GM12878 (cell line): Measurements from ENCODE around the gene NCKAP5L. TPM values are rescaled to one million over a fixed set of nuclear protein-coding genes. Genes with fewer than 3 reads are reported as not detected.
"Not testable (repeated sequence)": the region's sequence is repeated elsewhere in the genome, so short reads cannot be mapped to it uniquely, and the experiment has no call there.

ENCODE experiments used
- ATAC-seq: fragments of 200-7000 bp; cut with Tn5 transposase; 3 replicates; pipeline ENCODE4 v1.9.1; 2020; ENCODE audit warnings: mild to moderate bottlenecking, moderate library complexity
- BruUV-seq: library from RNA; stranded (reverse); fragments of 400-500 nt; replicated peaks from 2 replicates; lab custom pipeline; 2021; lab: Mats Ljungman, UMichigan
- CTCF ChIA-PET: fragments of 300-600 bp; sonication (Branson Sonifier 250); formaldehyde crosslinking; extraction: SDS; loops from one replicate; lab custom pipeline; 2021; ENCODE audit warnings: inconsistent platforms; lab: Yijun Ruan, JAX
- POLR2A ChIA-PET: fragments of 350-600 bp; formaldehyde crosslinking; extraction: SDS; loops from one replicate; lab custom pipeline; 2021; ENCODE audit warnings: inconsistent platforms; lab: Charles Lee
- RAD21 ChIA-PET: fragments of 300-600 bp; sonication (Branson Sonifier 250); formaldehyde crosslinking; loops from one replicate; lab custom pipeline; 2023; ENCODE audit warnings: antibody characterized with exemption; ENCODE audit not compliant: unreplicated experiment; lab: Charles Lee
- SMC1A ChIA-PET: fragments of 300-600 bp; sonication (Branson Sonifier 250); formaldehyde crosslinking; loops from one replicate; lab custom pipeline; 2023; ENCODE audit not compliant: unreplicated experiment, uncharacterized antibody; lab: Charles Lee
- DNase-seq: peaks from one replicate; pipeline ENCODE4 v3.0.0-alpha.2; 2011; ENCODE audit warnings: low read depth, low spot score
- FAIRE-seq: peaks from 3 replicates; lab custom pipeline; 2011; peaks lifted over from hg19 to GRCh38; lab: Jason Lieb, UNC
- H2AFZ ChIP-seq: 2 replicates; pipeline ENCODE4 v1.6.0; 2011; ENCODE audit warnings: low read depth, low read length, control low read depth; ENCODE audit not compliant: control insufficient read depth
- H3K27ac ChIP-seq: 2 replicates; pipeline ENCODE4 v1.5.1; 2011; ENCODE audit warnings: control low read depth; ENCODE audit not compliant: control insufficient read depth, insufficient read depth
- H3K27me3 ChIP-seq, 2 experiments: replicated peaks in 1 of 2; 2 replicates each; pipeline versions ENCODE4 v1.6.0 to v1.6.1; 2011; ENCODE audit warnings: low read length in 1 of 2; ENCODE audit not compliant: control insufficient read depth in 2 of 2, insufficient read depth in 2 of 2
- H3K36me3 ChIP-seq, 2 experiments: 2 replicates each; pipeline ENCODE4 v1.5.1; 2011; ENCODE audit warnings: low read length in 1 of 2; ENCODE audit not compliant: control insufficient read depth in 2 of 2, insufficient read depth in 2 of 2
- H3K4me1 ChIP-seq: 2 replicates; pipeline ENCODE4 v1.6.1; 2011; ENCODE audit warnings: mild to moderate bottlenecking, low read length, moderate library complexity, mixed read lengths; ENCODE audit not compliant: control insufficient read depth, insufficient read depth
- H3K4me2 ChIP-seq: 2 replicates; pipeline ENCODE4 v1.6.0; 2011; ENCODE audit warnings: control low read depth; ENCODE audit not compliant: control insufficient read depth, insufficient read depth
- H3K4me3 ChIP-seq: fragments of 200-600 bp; sonication (generic); 2 replicates; pipeline ENCODE4 v1.5.1; 2016
- H3K79me2 ChIP-seq: 2 replicates; pipeline ENCODE4 v1.6.0; 2011; ENCODE audit warnings: low read length; ENCODE audit not compliant: control insufficient read depth, insufficient read depth
- H3K9ac ChIP-seq: 2 replicates; pipeline ENCODE4 v1.8.0; 2011; ENCODE audit warnings: low read length, control low read depth, mixed read lengths; ENCODE audit not compliant: control insufficient read depth, insufficient read depth
- H3K9me3 ChIP-seq: replicated peaks from 3 replicates; pipeline ENCODE4 v1.5.1; 2011; ENCODE audit warnings: mild to moderate bottlenecking, low read length; ENCODE audit not compliant: control insufficient read depth, insufficient read depth
- H4K20me1 ChIP-seq: 2 replicates; pipeline ENCODE4 v1.6.0; 2011; ENCODE audit not compliant: control insufficient read depth, insufficient read depth
- DPF2 ChIP-seq: fragments of 450-650 bp; IDR thresholded peaks from 2 replicates; pipeline ENCODE4 v1.6.1; 2017; ENCODE audit warnings: mild to moderate bottlenecking
- NFYA ChIP-seq: IDR thresholded peaks from 2 replicates; pipeline ENCODE4 v1.6.1; 2011; ENCODE audit warnings: low read depth, mild to moderate bottlenecking, low read length, improper control_type of control experiment, borderline replicate concordance
- POU2F2 ChIP-seq: IDR thresholded peaks from 3 replicates; pipeline ENCODE4 v1.6.1; 2011; ENCODE audit warnings: low read depth, mild to moderate bottlenecking, low read length, borderline replicate concordance
- SIN3A ChIP-seq: IDR thresholded peaks from 2 replicates; pipeline ENCODE4 v1.6.1; 2012; ENCODE audit warnings: low read depth, low read length, improper control_type of control experiment
- SUPT20H ChIP-seq: IDR thresholded peaks from 2 replicates; pipeline ENCODE4 v1.6.1; 2011; ENCODE audit warnings: low read depth, mild to moderate bottlenecking, low read length, moderate library complexity, borderline replicate concordance; ENCODE audit not compliant: control insufficient read depth
- SUZ12 ChIP-seq: fragments of 200-600 bp; sonication (generic); IDR thresholded peaks from one replicate; pipeline ENCODE4 v1.6.1; 2018; ENCODE audit warnings: antibody characterized with exemption, mild to moderate bottlenecking; ENCODE audit not compliant: unreplicated experiment
- WGBS: methylation state at CpG from one replicate; pipeline ENCODE4 v1.1.6; 2016; ENCODE audit warnings: low lambda C conversion rate; ENCODE audit not compliant: insufficient replicate concordance, insufficient coverage; ENCODE audit errors: missing lambda C conversion rate; 5-methylcytosine and 5-hydroxymethylcytosine counted together
- in situ Hi-C: fragments of 300-500 bp; cut with MboI; formaldehyde crosslinking; loops from 9 replicates; pipeline ENCODE4 v1.14.3; 2018; ENCODE audit warnings: mixed read lengths
- intact Hi-C: fragments of 100-400 bp; cut with micrococcal nuclease; formaldehyde crosslinking; loops from one replicate; pipeline ENCODE4 v1.14.2; 2022; ENCODE audit not compliant: unreplicated experiment
- polyA plus RNA-seq, 11 experiments: library from polyadenylated mRNA; depleted of rRNA in 4 of 11; unstranded in 6 of 11; stranded (reverse) in 5 of 11; fragments of >200 nt; fragmentation: Nextera tagmentation in 4 of 11; fragmentation: Illumina TruSeq in 1 of 11; extraction: Ambion mirVana in 4 of 11; extraction: Trizol in 1 of 11; gene quantifications; 1 replicate in 1 of 11; 2 replicates in 10 of 11; pipeline versions ENCODE4 v1.2.1 to v1.2.3, GENCODE V29; 2011 to 2016; ENCODE audit warnings: inconsistent platforms in 2 of 11, missing spikeins in 2 of 11, low read depth in 1 of 11
- total RNA-seq, 4 experiments: library from RNA; depleted of rRNA in 3 of 4; stranded (reverse); fragments of >200 nt in 3 of 4; fragmentation: Illumina TruSeq in 1 of 4; extraction: Trizol in 1 of 4; gene quantifications; 2 replicates each; pipeline versions ENCODE4 v1.2.1 to v1.2.3, GENCODE V29; 2013 to 2021
- TF ChIP-seq, protein P1 (sequence below): fragments of 450-650 bp; formaldehyde crosslinking; IDR thresholded peaks from 2 replicates; pipeline ENCODE4 v1.5.0; 2022; ENCODE audit warnings: mild to moderate bottlenecking, missing genetic modification characterization

The NCKAP5L gene
- total and polyA plus RNA-seq, 10 of the 15 experiments (the other 5 are each of a cell fraction or from before 2014, with no cell fraction given) = 0.03 to 15.8 (median 4.4) TPM

DNA sequence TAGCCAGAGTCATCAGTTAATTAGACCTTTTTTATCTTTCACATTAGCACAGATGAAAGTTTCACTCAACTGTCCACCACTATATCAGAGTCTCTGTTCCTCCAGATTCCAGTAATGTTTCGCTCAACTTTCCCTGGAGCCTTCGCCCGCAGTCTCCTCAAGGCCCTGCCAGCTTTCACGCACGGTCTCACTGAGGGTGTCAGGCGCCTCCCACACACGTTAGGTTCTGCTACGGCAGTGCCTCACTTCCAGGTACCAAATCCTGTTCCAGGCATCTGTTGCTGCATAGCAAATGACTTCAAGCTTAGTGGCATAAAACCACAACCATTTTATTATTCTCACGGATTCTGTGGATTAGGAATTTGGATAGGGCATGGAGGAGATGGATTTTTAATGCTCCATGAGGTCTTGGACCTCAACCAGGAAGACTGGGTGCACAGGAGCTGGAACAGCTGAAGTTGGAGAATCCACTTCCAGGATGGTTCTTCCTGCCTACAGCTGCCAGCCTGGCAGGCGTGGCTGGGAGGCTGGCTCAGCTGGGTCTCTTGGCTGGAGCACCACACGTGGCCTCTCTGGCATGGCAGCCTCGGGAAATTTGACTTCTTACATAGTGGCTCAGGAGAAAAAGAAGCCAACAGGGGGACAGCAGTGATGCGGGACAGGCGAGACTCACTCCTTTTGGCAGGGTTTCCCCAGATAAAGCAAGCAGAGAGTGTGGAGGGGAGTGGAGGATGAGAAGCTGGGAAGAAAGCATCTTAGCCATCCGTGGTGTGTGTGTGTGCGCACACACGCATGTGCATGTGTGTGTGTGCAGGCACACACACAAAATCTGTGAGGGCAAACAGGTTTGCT lies 36.0 kb upstream of the NCKAP5L start:
- Histone ChIP-seq H3K36me3 (no peaks in the 10 kb centered on the region), H4K20me1 (0 out of 2 replicates have a peak, but pooled peaks cover 2% of the 10 kb centered on the region), H2AFZ (no peak overlapping the region), H3K4me1 (no peaks in the 10 kb centered on the region), H3K9ac (no peak overlapping the region), H3K79me2 (no peaks in the 10 kb centered on the region), H3K4me2 (no peak overlapping the region), H3K27ac (no peak overlapping the region), H3K4me3 (no peak overlapping the region), H3K27me3 (no peaks in the 10 kb centered on the region; a peak in 1 of 4 replicates), H3K9me3 (no peaks in the 10 kb centered on the region)
- no peak for DNase-seq
- SMC1A ChIA-PET = no interaction called here
- ATAC-seq = no peak
- intact Hi-C loops (loop anchor here (10.0 kb wide), 1 partner anchor 191 kb away; the partner anchor contains the start of gene ASIC1), in situ Hi-C loops (no loop called here)
- RAD21 ChIA-PET = no interaction called here
- WGBS = 46% methylated on average over 17 of the region's 17 CpGs
- no peak for FAIRE-seq
- TF ChIP-seq, protein P1, sequence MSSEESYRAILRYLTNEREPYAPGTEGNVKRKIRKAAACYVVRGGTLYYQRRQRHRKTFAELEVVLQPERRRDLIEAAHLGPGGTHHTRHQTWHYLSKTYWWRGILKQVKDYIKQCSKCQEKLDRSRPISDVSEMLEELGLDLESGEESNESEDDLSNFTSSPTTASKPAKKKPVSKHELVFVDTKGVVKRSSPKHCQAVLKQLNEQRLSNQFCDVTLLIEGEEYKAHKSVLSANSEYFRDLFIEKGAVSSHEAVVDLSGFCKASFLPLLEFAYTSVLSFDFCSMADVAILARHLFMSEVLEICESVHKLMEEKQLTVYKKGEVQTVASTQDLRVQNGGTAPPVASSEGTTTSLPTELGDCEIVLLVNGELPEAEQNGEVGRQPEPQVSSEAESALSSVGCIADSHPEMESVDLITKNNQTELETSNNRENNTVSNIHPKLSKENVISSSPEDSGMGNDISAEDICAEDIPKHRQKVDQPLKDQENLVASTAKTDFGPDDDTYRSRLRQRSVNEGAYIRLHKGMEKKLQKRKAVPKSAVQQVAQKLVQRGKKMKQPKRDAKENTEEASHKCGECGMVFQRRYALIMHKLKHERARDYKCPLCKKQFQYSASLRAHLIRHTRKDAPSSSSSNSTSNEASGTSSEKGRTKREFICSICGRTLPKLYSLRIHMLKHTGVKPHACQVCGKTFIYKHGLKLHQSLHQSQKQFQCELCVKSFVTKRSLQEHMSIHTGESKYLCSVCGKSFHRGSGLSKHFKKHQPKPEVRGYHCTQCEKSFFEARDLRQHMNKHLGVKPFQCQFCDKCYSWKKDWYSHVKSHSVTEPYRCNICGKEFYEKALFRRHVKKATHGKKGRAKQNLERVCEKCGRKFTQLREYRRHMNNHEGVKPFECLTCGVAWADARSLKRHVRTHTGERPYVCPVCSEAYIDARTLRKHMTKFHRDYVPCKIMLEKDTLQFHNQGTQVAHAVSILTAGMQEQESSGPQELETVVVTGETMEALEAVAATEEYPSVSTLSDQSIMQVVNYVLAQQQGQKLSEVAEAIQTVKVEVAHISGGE (CRISPR knock-in tag) = no peak
- no peak for TF ChIP-seq POU2F2
- no peak for TF ChIP-seq SUPT20H
- no peak for TF ChIP-seq DPF2
- TF ChIP-seq NFYA = no peak
- TF ChIP-seq SUZ12 = no peak
- no peak for TF ChIP-seq SIN3A
- no TSS peak for BruUV-seq
- POLR2A ChIA-PET = no interaction called here
- CTCF ChIA-PET = interaction anchor here (0.6 to 2.8 kb wide), 5 partner anchors 26 to 123 kb away, joined by 3 to 9 read pairs (median 3); partner anchors contain the start of gene TMBIM6

- SMC1A ChIA-PET, H2AFZ ChIP-seq: not testable (repeated sequence)
Measured at GRCh38 chr12:49860921-49861320, 32.7 kb upstream of the NCKAP5L start.

More at GRCh38 chr12:49860921-49861320, 32.7 kb upstream of the NCKAP5L start:
- intact Hi-C loops = loop anchor here (10.0 kb wide), 1 partner anchor 194 kb away; the partner anchor contains the start of gene ASIC1
- H3K36me3 ChIP-seq, H3K27ac ChIP-seq, H3K9ac ChIP-seq, H3K4me2 ChIP-seq, H4K20me1 ChIP-seq, DNase-seq, H3K4me1 ChIP-seq, FAIRE-seq, in situ Hi-C loops, H3K9me3 ChIP-seq, POLR2A ChIA-PET, ATAC-seq, H3K4me3 ChIP-seq, CTCF ChIA-PET, H3K27me3 ChIP-seq, BruUV-seq, RAD21 ChIA-PET, H3K79me2 ChIP-seq: not testable (repeated sequence)
- WGBS = 85% methylated on average over 5 of the region's 31 CpGs
